HT-29 (cell line): ENCODE data around the gene SEMA3E. TPM values are rescaled to one million over a fixed set of nuclear protein-coding genes. Genes with fewer than 3 reads are reported as not detected.
A peak's percentile ranks its signal among the peaks of the same experiment; 100 is the strongest.
"Not testable (repeated sequence)": the region's sequence is repeated elsewhere in the genome, so short reads cannot be mapped to it uniquely, and the experiment has no call there.

Source experiments
- DNase-seq: peaks from one replicate; pipeline ENCODE4 v3.0.0-alpha.2; 2015; ENCODE audit warnings: low spot score
- total RNA-seq: library from RNA; depleted of rRNA; stranded (reverse); fragments of >200 nt; shearing (Covaris generic); gene quantifications from 2 replicates; pipeline ENCODE4 v1.2.3, GENCODE V29; 2014

Gene SEMA3E
- total RNA-seq, 1 experiment from 2014 or later: 5.7 TPM

GRCh38 chr7:83487801-83488200 lies 161.1 kb downstream of the SEMA3E start:
- DNase-seq: no peak

- no peak for DNase-seq
These were observed 162.0 kb downstream of the SEMA3E start for GRCh38 chr7:83486957-83487356.

- no peak for DNase-seq
These were observed 162.4 kb downstream of the SEMA3E start for GRCh38 chr7:83486536-83486935.

GRCh38 chr7:83484826-83485225 lies 164.1 kb downstream of the SEMA3E start:
- no peak for DNase-seq

GRCh38 chr7:83484266-83484665 lies 164.7 kb downstream of the SEMA3E start:
- no peak for DNase-seq

GRCh38 chr7:83478616-83479015 lies 170.3 kb downstream of the SEMA3E start:
- no peak for DNase-seq

- DNase-seq: no peak
These were observed 172.4 kb downstream of the SEMA3E start for GRCh38 chr7:83476511-83477050.

- peak; percentile 13 for DNase-seq
These were observed 173.5 kb downstream of the SEMA3E start for GRCh38 chr7:83475420-83475819.

GRCh38 chr7:83472376-83472775 lies 176.6 kb downstream of the SEMA3E start:
- no peak for DNase-seq

- DNase-seq: no peak
These were observed 179.4 kb downstream of the SEMA3E start for GRCh38 chr7:83469491-83469890.

- DNase-seq: peak; percentile 36
These were observed 179.9 kb downstream of the SEMA3E start for GRCh38 chr7:83469076-83469475.

- DNase-seq: peak; percentile 95
These were observed 180.6 kb downstream of the SEMA3E start for GRCh38 chr7:83468251-83468739.

GRCh38 chr7:83467493-83467892 lies 181.4 kb downstream of the SEMA3E start:
- no peak for DNase-seq

GRCh38 chr7:83466956-83467355 lies 182.0 kb downstream of the SEMA3E start:
- DNase-seq: no peak

- no peak for DNase-seq
These were observed 182.6 kb downstream of the SEMA3E start for GRCh38 chr7:83466187-83466923.

- no peak for DNase-seq
These were observed 183.3 kb downstream of the SEMA3E start for GRCh38 chr7:83465643-83466042.

GRCh38 chr7:83461820-83462219 lies 187.1 kb downstream of the SEMA3E start:
- not testable (repeated sequence) for DNase-seq

- DNase-seq: not testable (repeated sequence)
These were observed 188.8 kb downstream of the SEMA3E start for GRCh38 chr7:83459930-83460653.

GRCh38 chr7:83459101-83459929 lies 189.6 kb downstream of the SEMA3E start:
- not testable (repeated sequence) for DNase-seq

- DNase-seq: no peak
These were observed 191.7 kb downstream of the SEMA3E start for GRCh38 chr7:83457022-83457892.

- no peak for DNase-seq
These were observed 192.5 kb downstream of the SEMA3E start for GRCh38 chr7:83456413-83456812.
